KBM-7 (cell line): ENCODE data around the gene ACVRL1.

Experiments used
- DNase-seq: peaks from one replicate; pipeline ENCODE4 v3.0.0-alpha.2; 2015
- in situ Hi-C: fragments of 300-500 bp; cut with MboI; formaldehyde crosslinking; loops from 2 replicates; pipeline ENCODE4 v1.14.3; 2020; ENCODE audit warnings: low sequenced_read_pairs, low pct_unique_long_range_greater_than_20kb, mixed read lengths

The ACVRL1 gene

DNA sequence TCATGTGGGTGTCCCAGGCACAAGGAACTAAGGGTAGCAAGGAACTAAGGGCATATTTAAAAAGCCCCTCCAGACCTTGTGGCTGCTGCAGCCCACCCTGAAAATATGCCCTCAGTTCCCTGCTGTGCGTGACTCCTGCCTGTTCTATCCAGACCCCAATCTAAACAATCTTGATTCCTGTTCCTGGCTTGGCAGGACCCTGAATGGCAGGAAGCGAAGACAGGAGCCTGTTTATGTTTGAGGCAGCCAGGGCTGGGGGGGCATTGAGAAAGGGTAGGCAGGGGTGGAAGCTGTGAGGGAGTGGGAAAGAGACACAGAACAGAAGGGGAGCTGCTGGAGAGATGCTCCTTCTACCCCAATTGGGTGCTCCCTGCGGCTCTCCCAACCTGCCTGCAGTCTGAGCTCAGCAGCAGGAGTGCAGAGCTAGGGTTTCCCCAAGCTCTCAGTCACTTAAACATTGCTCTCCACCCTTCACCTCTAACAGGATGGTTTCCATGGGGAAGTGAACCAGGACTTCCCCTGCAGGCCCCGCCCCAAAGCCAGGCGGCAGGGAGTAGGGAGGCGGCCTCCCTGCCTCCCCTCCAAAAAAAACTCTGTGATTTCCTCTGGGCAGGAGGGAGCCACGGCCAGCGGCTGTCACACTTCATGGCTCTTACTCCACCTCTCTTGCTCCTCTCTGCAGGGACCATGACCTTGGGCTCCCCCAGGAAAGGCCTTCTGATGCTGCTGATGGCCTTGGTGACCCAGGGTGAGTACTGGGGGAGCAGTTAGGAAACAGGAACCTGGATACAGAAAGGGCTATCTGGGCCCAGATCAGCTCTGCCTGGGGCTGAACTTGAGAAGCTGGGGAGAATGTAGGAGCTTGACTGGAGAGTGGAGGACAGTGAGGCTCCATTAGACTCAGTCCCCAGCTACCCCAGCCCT lies 4.7 kb downstream of the ACVRL1 start:
- peak; percentile 61 for DNase-seq
- in situ Hi-C loops: no loop called here

GRCh38 chr12:51913071-51914033 lies 6.0 kb downstream of the ACVRL1 start:
- no peak for DNase-seq

DNA sequence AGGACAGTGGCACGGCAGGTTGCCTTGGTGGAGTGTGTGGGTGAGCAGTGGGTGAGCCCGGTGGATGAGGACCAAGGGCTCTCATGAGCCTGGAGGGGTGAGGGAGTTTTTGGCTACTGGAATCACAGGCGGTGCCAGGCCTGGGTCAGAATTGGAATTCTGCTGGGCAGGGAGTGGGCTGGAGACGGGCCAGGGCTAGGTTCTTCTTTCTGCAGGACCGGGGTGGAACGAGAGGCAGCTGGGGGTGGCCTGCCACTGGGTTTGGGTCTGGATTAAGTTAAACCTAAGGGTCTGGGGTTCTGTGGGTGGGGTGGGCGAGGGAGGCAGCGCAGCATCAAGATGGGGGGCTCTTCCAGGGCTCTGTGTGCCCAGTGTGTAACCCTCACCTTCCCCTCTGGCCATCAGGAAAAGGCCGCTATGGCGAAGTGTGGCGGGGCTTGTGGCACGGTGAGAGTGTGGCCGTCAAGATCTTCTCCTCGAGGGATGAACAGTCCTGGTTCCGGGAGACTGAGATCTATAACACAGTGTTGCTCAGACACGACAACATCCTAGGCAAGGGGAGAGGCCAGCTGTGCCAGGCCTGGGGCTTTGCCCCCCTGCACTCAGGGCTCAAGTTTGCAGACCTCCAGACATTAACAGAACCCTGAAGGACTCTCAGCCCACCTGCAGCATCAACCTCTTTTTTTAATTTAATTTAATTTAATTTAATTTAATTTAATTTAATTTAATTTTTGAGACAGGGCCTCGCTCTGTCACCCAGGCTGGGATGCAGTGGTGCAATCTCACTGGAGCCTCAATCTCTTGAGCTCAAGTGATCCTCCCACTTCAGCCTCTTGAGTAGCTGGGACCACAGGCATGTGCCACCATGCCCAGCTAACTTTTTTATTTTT lies 7.0 kb downstream of the ACVRL1 start:
- no peak for DNase-seq
- in situ Hi-C loops: no loop called here

More at GRCh38 chr12:51913071-51914033, 6.0 kb downstream of the ACVRL1 start:
- in situ Hi-C loops: no loop called here

GRCh38 chr12:51915003-51915625 lies 7.8 kb downstream of the ACVRL1 start:
- no peak for DNase-seq
- in situ Hi-C loops: no loop called here

DNA sequence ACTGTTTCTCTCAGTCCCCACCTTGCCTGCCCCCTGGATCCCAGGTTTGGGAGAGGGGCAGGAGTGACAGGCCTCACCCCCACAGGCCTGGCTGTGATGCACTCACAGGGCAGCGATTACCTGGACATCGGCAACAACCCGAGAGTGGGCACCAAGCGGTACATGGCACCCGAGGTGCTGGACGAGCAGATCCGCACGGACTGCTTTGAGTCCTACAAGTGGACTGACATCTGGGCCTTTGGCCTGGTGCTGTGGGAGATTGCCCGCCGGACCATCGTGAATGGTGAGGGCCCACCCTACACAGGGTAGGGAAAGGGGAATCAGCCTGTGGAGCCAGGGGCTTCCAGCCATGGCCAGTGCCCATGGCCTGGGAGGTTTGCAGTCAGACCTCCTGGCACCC lies 8.6 kb downstream of the ACVRL1 start:
- in situ Hi-C loops: no loop called here
- DNase-seq: no peak

- in situ Hi-C loops: no loop called here
- no peak for DNase-seq
Measured at GRCh38 chr12:51917041-51917590, 9.8 kb downstream of the ACVRL1 start.

DNA sequence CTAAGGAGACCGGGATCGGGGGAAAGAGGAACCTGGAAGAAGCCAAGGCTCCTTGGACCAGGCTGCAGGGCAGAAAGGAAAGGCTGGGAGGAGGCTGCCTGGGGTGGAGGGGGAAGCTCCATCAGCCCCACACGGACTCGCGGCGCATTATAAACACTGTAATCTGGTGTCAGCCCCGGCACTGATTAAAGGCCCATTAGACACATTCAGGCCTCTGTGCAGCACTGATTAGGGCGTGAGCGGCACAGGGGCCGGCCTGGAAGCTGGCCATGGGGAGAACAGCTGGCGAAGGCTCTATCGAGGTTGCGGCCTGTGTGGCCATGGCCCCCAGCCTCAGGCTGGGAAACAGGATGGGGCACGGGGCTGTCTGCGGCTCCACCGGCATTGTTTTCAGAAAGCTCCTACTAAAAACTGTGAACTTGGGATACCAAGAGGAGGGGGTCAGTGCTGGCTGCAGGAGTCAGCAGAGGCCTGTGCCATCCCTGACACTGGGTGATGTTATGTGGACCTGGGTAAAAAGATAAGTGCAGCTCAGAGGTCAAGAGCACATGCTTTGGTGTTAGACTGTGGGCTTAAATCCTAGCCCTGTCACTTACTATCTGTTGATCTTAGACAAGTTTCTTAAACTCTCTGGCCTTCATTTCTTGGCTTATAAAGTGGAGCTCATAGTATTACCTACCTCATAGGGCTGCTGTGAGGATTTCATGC lies 10.6 kb downstream of the ACVRL1 start:
- in situ Hi-C loops: no loop called here

GRCh38 chr12:51920046-51920445 lies 12.7 kb downstream of the ACVRL1 start:
- in situ Hi-C loops: no loop called here
- no peak for DNase-seq

More for the DNA sequence above, 10.6 kb downstream of the ACVRL1 start:
- no peak for DNase-seq

DNA sequence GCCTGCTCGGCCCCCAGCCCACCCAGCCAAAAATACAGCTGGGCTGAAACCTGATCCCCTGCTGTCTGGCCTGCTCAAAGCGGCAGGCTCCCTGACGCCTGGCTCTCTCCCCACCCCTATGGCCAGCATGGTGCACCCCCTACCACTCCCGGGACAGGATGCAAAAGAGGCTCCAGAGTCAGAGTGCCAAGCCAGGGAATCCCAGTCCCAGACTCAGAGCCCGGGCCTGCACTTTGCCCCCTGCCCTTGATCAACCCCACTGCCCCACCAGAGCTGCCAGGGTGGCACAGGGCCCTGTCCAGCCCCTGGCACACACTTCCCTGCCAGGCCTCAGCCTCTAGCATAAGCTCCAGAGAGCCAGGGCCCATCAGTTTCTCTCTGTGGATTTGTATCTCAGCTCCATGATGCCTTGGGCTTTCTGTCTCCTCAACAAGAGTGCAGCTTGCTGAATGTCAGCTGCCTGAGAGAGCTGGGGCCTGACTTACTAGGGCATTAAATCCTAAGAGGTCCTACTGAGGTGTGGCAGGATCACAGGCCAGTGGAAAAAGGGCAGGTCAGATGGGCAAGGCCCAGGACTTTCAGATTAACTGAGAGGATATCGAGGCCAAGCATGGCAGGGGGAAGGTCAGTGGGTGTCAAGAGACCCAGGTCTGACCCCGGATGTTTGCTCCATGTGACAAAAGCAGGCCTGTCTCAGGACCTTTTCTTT lies 13.9 kb downstream of the ACVRL1 start:
- no peak for DNase-seq
- in situ Hi-C loops: no loop called here

DNA sequence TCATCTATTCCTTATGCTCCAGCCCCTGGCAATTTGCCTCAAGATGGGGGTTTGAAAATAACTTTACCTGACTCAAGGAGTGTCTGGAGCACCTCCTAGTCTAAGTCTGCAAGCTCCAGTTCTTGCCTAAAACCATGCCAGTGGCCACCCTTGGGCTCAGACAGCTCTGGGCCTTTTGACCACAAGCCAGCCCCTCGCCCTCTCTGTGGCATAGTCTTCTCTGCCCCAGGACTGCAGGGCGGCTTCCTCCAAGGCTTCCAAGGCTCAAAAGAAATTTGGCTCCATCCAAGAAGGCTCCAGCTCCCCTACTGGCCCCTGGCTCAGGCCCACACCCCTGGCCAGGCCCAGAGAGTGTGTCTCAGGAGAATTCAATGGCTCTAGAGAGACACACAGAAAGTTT lies 14.8 kb downstream of the ACVRL1 start:
- in situ Hi-C loops: no loop called here
- DNase-seq: no peak

DNA sequence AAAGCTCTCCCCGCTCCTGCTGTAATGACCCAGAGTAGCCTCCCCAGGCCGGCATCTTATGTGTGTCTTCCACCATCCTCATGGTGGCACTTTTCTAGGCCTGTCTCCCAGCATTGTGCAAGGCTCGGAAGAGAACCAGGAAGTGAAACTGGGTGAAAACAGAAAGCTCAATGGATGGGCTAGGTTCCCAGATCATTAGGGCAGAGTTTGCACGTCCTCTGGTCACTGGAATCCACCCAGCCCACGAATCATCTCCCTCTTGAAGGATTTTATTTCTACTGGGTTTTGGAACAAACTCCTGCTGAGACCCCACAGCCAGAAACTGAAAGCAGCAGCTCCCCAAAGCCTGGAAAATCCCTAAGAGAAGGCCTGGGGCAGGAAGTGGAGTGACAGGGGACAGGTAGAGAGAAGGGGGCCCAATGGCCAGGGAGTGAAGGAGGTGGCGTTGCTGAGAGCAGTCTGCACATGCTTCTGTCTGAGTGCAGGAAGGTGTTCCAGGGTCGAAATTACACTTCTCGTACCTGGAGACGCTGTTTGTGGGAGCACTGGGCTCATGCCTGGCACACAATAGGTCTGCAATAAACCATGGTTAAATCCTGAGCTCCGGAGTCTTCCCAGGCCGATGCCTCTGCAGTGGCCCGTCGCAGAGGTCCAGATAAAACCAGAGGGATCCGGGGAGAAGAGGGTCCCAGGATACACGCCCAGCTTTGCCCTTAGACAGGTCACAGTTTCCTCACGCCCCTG lies 15.6 kb downstream of the ACVRL1 start:
- in situ Hi-C loops: no loop called here

GRCh38 chr12:51923506-51924365 lies 16.4 kb downstream of the ACVRL1 start:
- peak; percentile 42 for DNase-seq
- in situ Hi-C loops: no loop called here

More for the DNA sequence above, 15.6 kb downstream of the ACVRL1 start:
- no peak for DNase-seq

- in situ Hi-C loops: no loop called here
Measured at GRCh38 chr12:51924551-51925319, 17.4 kb downstream of the ACVRL1 start.

GRCh38 chr12:51925346-51926063 lies 18.2 kb downstream of the ACVRL1 start:
- DNase-seq: no peak
- in situ Hi-C loops: no loop called here

More at GRCh38 chr12:51924551-51925319, 17.4 kb downstream of the ACVRL1 start:
- DNase-seq: no peak
